ENCODE results near the gene TMEM163. TPM values are rescaled to one million over a fixed set of nuclear protein-coding genes. Genes with fewer than 3 reads are reported as not detected.

The TMEM163 gene
- total and polyA plus RNA-seq, 4 donors, result 0.25 to 0.62 (median 0.36) TPM; not detected in 1

- Histone ChIP-seq H3K9me3 (ENCODE audit: control insufficient read depth, low read length) (no peaks in the 10 kb centered on the region), H3K27ac (ENCODE audit: low read depth in 1 of 2, low read length in 2 of 2) (no peak overlapping the region), H3K4me1 (ENCODE audit: control insufficient read depth in 1 of 2, insufficient read depth in 2 of 2, low read length in 2 of 2) (no peaks in the 10 kb centered on the region), H3K4me3 (ENCODE audit: low read length in 2 of 2) (no peak overlapping the region), H3K27me3 (ENCODE audit: control insufficient read depth in 1 of 2, insufficient read depth in 2 of 2, low read length in 1 of 2) (no peaks in the 10 kb centered on the region), H3K36me3 (ENCODE audit: control insufficient read depth in 1 of 2, insufficient read depth in 2 of 2, low read length in 1 of 2) (no peaks in the 10 kb centered on the region)
- 81 to 83% methylated on average over 4 of the region's 4 CpGs for WGBS, 2 donors
- no peak for ATAC-seq (ENCODE audit: low FRiP score)
- intact Hi-C loops (cut with DNase I), result no loop called here
- no peak for DNase-seq
These were observed 26.7 kb upstream of the TMEM163 start for GRCh38 chr2:134745546-134745945.

- Histone ChIP-seq H3K4me3 (ENCODE audit: low read length in 2 of 2) (no peak overlapping the region), H3K4me1 (ENCODE audit: control insufficient read depth in 1 of 2, insufficient read depth in 2 of 2, low read length in 2 of 2) (no peaks in the 10 kb centered on the region), H3K27me3 (ENCODE audit: control insufficient read depth in 1 of 2, insufficient read depth in 2 of 2, low read length in 1 of 2) (no peaks in the 10 kb centered on the region), H3K27ac (ENCODE audit: low read depth in 1 of 2, low read length in 2 of 2) (no peak overlapping the region), H3K36me3 (ENCODE audit: control insufficient read depth in 1 of 2, insufficient read depth in 2 of 2, low read length in 1 of 2) (no peaks in the 10 kb centered on the region), H3K9me3 (ENCODE audit: control insufficient read depth, low read length) (no peaks in the 10 kb centered on the region)
- no peak for DNase-seq
- no peak for ATAC-seq (ENCODE audit: low FRiP score)
- intact Hi-C loops (cut with DNase I), result no loop called here
These were observed 26.2 kb upstream of the TMEM163 start for GRCh38 chr2:134745023-134745422.

GRCh38 chr2:134739879-134740301 is 21.1 kb upstream of the TMEM163 start:
- Histone ChIP-seq H3K9me3 (ENCODE audit: control insufficient read depth, low read length) (no peaks in the 10 kb centered on the region), H3K4me1 (ENCODE audit: control insufficient read depth in 1 of 2, insufficient read depth in 2 of 2, low read length in 2 of 2) (no peaks in the 10 kb centered on the region), H3K27ac (ENCODE audit: low read depth in 1 of 2, low read length in 2 of 2) (no peak overlapping the region), H3K4me3 (ENCODE audit: low read length in 2 of 2) (no peak overlapping the region), H3K27me3 (ENCODE audit: control insufficient read depth in 1 of 2, insufficient read depth in 2 of 2, low read length in 1 of 2) (no peaks in the 10 kb centered on the region), H3K36me3 (ENCODE audit: control insufficient read depth in 1 of 2, insufficient read depth in 2 of 2, low read length in 1 of 2) (no peaks in the 10 kb centered on the region)
- DNase-seq (peak in 1 of 2 donors; percentile 66), ATAC-seq (ENCODE audit: low FRiP score) (no peak)
- 77 to 79% methylated on average over 6 of the region's 6 CpGs for WGBS, 2 donors
- intact Hi-C loops (cut with DNase I), result no loop called here

- H3K27ac ChIP-seq (ENCODE audit: low read depth in 1 of 2, low read length in 2 of 2), result no peak overlapping the region
- H3K4me1 ChIP-seq (ENCODE audit: control insufficient read depth in 1 of 2, insufficient read depth in 2 of 2, low read length in 2 of 2), result no peaks in the 10 kb centered on the region
- ATAC-seq (ENCODE audit: low FRiP score), result no peak
- H3K27me3 ChIP-seq (ENCODE audit: control insufficient read depth in 1 of 2, insufficient read depth in 2 of 2, low read length in 1 of 2), result no peaks in the 10 kb centered on the region
- H3K9me3 ChIP-seq (ENCODE audit: control insufficient read depth, low read length), result no peaks in the 10 kb centered on the region
- DNase-seq, result no peak
- WGBS, 2 donors, result 82 to 83% methylated on average over 1 of the region's 1 CpG
- no peak overlapping the region for H3K4me3 ChIP-seq (ENCODE audit: low read length in 2 of 2)
- H3K36me3 ChIP-seq (ENCODE audit: control insufficient read depth in 1 of 2, insufficient read depth in 2 of 2, low read length in 1 of 2), result no peaks in the 10 kb centered on the region
- intact Hi-C loops (cut with DNase I), result no loop called here
These were observed 20.6 kb upstream of the TMEM163 start for GRCh38 chr2:134739236-134739878.

GRCh38 chr2:134738141-134738870 is 19.5 kb upstream of the TMEM163 start:
- intact Hi-C loops (cut with DNase I), result no loop called here
- WGBS, 2 donors, result 39 to 44% methylated on average over 2 of the region's 2 CpGs

GRCh38 chr2:134737671-134738070 is 18.9 kb upstream of the TMEM163 start:
- intact Hi-C loops (cut with DNase I), result no loop called here
- 31 to 44% methylated on average over 5 of the region's 5 CpGs for WGBS, 2 donors

More at GRCh38 chr2:134738141-134738870, 19.5 kb upstream of the TMEM163 start:
- H3K27ac ChIP-seq (ENCODE audit: low read depth in 1 of 2, low read length in 2 of 2), result no peak overlapping the region
- no peak overlapping the region for H3K4me3 ChIP-seq (ENCODE audit: low read length in 2 of 2)
- H3K9me3 ChIP-seq (ENCODE audit: control insufficient read depth, low read length), result no peaks in the 10 kb centered on the region
- no peaks in the 10 kb centered on the region for H3K36me3 ChIP-seq (ENCODE audit: control insufficient read depth in 1 of 2, insufficient read depth in 2 of 2, low read length in 1 of 2)
- ATAC-seq (ENCODE audit: low FRiP score), result no peak
- DNase-seq, result no peak
- H3K4me1 ChIP-seq (ENCODE audit: control insufficient read depth in 1 of 2, insufficient read depth in 2 of 2, low read length in 2 of 2), result no peaks in the 10 kb centered on the region
- no peaks in the 10 kb centered on the region for H3K27me3 ChIP-seq (ENCODE audit: control insufficient read depth in 1 of 2, insufficient read depth in 2 of 2, low read length in 1 of 2)

GRCh38 chr2:134736167-134736880 is 17.5 kb upstream of the TMEM163 start:
- Histone ChIP-seq H3K4me3 (ENCODE audit: low read length in 2 of 2) (no peak overlapping the region), H3K9me3 (ENCODE audit: control insufficient read depth, low read length) (no peaks in the 10 kb centered on the region), H3K4me1 (ENCODE audit: control insufficient read depth in 1 of 2, insufficient read depth in 2 of 2, low read length in 2 of 2) (no peaks in the 10 kb centered on the region), H3K27ac (ENCODE audit: low read depth in 1 of 2, low read length in 2 of 2) (no peak overlapping the region), H3K36me3 (ENCODE audit: control insufficient read depth in 1 of 2, insufficient read depth in 2 of 2, low read length in 1 of 2) (no peaks in the 10 kb centered on the region), H3K27me3 (ENCODE audit: control insufficient read depth in 1 of 2, insufficient read depth in 2 of 2, low read length in 1 of 2) (no peaks in the 10 kb centered on the region)
- WGBS, 2 donors, result 58 to 78% methylated on average over 3 of the region's 3 CpGs
- ATAC-seq (ENCODE audit: low FRiP score) (no peak), DNase-seq (no peak)
- intact Hi-C loops (cut with DNase I), result no loop called here

More at GRCh38 chr2:134737671-134738070, 18.9 kb upstream of the TMEM163 start:
- DNase-seq, result no peak
- no peaks in the 10 kb centered on the region for H3K36me3 ChIP-seq (ENCODE audit: control insufficient read depth in 1 of 2, insufficient read depth in 2 of 2, low read length in 1 of 2)
- no peak overlapping the region for H3K27ac ChIP-seq (ENCODE audit: low read depth in 1 of 2, low read length in 2 of 2)
- no peaks in the 10 kb centered on the region for H3K4me1 ChIP-seq (ENCODE audit: control insufficient read depth in 1 of 2, insufficient read depth in 2 of 2, low read length in 2 of 2)
- no peak for ATAC-seq (ENCODE audit: low FRiP score)
- no peaks in the 10 kb centered on the region for H3K27me3 ChIP-seq (ENCODE audit: control insufficient read depth in 1 of 2, insufficient read depth in 2 of 2, low read length in 1 of 2)
- H3K9me3 ChIP-seq (ENCODE audit: control insufficient read depth, low read length), result no peaks in the 10 kb centered on the region
- H3K4me3 ChIP-seq (ENCODE audit: low read length in 2 of 2), result no peak overlapping the region

- no peaks in the 10 kb centered on the region for H3K4me1 ChIP-seq (ENCODE audit: control insufficient read depth in 1 of 2, insufficient read depth in 2 of 2, low read length in 2 of 2)
- H3K27me3 ChIP-seq (ENCODE audit: control insufficient read depth in 1 of 2, insufficient read depth in 2 of 2, low read length in 1 of 2), result peaks cover 0 to 2% of the 10 kb centered on the region in 2 donors
- H3K27ac ChIP-seq (ENCODE audit: low read depth in 1 of 2, low read length in 2 of 2), result no peak overlapping the region
- 82% methylated on average over 3 of the region's 3 CpGs for WGBS, 2 donors
- DNase-seq (no peak), ATAC-seq (ENCODE audit: low FRiP score) (no peak)
- H3K9me3 ChIP-seq (ENCODE audit: control insufficient read depth, low read length), result no peaks in the 10 kb centered on the region
- H3K36me3 ChIP-seq (ENCODE audit: control insufficient read depth in 1 of 2, insufficient read depth in 2 of 2, low read length in 1 of 2), result no peaks in the 10 kb centered on the region
- intact Hi-C loops (cut with DNase I), result no loop called here
- H3K4me3 ChIP-seq (ENCODE audit: low read length in 2 of 2), result no peak overlapping the region
These were observed 9.4 kb upstream of the TMEM163 start for GRCh38 chr2:134728163-134728562.

Data from aorta (tissue), 5 donors.